ENCODE data around the gene GPR107. TPM values are rescaled to one million over a fixed set of nuclear protein-coding genes. Genes with fewer than 3 reads are reported as not detected.

GPR107 gene
- total RNA-seq, 2 experiments from 2014 or later = 10.4 to 24.3 TPM

DNA sequence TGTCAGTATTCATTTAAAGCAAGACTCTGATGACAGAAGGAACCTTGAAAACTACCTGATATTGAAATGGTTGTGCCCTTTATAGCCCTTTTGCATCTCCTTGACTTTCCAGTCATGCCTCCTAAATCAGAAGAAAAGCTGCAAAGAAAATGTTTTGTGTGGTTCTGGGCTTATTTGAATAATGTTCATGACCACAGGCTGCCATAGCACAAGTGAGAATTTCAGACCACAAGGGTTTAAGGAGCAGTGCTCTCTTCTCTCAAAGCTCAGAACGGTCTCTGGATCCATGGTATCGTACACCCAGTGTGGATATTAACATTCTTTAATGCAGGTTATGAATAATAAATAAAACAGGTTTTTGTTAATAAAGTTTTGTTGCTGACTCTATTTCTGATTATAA is 54.2 kb downstream of the GPR107 start:
- Histone ChIP-seq H4K20me1 (ENCODE audit: insufficient read depth, low read length) (no peaks in the 10 kb centered on the region), H3K9me2 (ENCODE audit: insufficient read depth, low read length) (no peaks in the 10 kb centered on the region), H3K4me1 (ENCODE audit: insufficient read depth, low read length, poor library complexity, severe bottlenecking) (no peaks in the 10 kb centered on the region), H3K4me3 (ENCODE audit: low read depth, low read length, poor library complexity, severe bottlenecking) (no peak overlapping the region), H2AFZ (ENCODE audit: low read length) (no peak overlapping the region), H3K27ac (ENCODE audit: low read depth, low read length, poor library complexity, severe bottlenecking) (no peak overlapping the region), H3K9me3 (ENCODE audit: low read length) (no peaks in the 10 kb centered on the region), H3K79me2 (ENCODE audit: insufficient read depth, low read depth, low read length) (no peaks in the 10 kb centered on the region), H3K36me3 (ENCODE audit: insufficient read depth, low read length) (peaks cover 54% of the 10 kb centered on the region), H3K4me2 (ENCODE audit: low read length) (no peak overlapping the region)
- intact Hi-C loops (cut with micrococcal nuclease; ENCODE audit: unreplicated experiment) = loop anchor here (1.0 to 2.0 kb wide), 2 partner anchors 128 to 235 kb away; no protein-coding TSS in a partner anchor
- BruUV-seq (replicated peaks) = no TSS peak
- TF ChIP-seq, protein P1, sequence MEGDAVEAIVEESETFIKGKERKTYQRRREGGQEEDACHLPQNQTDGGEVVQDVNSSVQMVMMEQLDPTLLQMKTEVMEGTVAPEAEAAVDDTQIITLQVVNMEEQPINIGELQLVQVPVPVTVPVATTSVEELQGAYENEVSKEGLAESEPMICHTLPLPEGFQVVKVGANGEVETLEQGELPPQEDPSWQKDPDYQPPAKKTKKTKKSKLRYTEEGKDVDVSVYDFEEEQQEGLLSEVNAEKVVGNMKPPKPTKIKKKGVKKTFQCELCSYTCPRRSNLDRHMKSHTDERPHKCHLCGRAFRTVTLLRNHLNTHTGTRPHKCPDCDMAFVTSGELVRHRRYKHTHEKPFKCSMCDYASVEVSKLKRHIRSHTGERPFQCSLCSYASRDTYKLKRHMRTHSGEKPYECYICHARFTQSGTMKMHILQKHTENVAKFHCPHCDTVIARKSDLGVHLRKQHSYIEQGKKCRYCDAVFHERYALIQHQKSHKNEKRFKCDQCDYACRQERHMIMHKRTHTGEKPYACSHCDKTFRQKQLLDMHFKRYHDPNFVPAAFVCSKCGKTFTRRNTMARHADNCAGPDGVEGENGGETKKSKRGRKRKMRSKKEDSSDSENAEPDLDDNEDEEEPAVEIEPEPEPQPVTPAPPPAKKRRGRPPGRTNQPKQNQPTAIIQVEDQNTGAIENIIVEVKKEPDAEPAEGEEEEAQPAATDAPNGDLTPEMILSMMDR (conservative IDR thresholded peaks at IDR 0.05; ENCODE audit: low read length) = no peak
- no peak for TF ChIP-seq EZH2phosphoT487 (IDR thresholded peaks at IDR 0.05; ENCODE audit: borderline replicate concordance, low read depth, low read length)
- ChIA-PET CTCF (ENCODE audit: unreplicated experiment) (interaction anchor here (1.8 kb wide), 1 partner anchor 132 kb away, joined by 5 read pairs; no protein-coding TSS in a partner anchor), POLR2A (no interaction called here)
- DNase-seq (ENCODE audit: low spot score) = no peak

DNA sequence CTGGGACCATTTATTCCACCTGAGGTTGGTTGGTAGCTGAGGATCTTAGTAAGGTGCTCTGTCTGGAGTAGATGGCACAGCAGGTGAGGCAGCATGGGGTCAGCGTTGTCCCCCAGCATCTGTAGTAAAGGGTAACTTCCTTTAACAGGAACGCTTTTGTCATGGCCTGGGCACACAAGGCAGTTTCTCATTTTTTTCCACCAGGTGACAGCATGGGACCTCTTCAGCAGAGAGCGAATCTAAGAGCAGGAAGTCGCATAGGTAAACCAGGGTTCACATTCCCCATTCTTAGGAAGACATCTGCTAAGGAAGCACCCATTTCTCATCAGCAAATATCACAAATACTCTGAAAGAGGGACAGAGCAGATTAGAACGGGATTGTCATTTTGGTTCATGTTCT is 56.5 kb downstream of the GPR107 start:
- no TSS peak for BruUV-seq (replicated peaks)
- no peak for DNase-seq (ENCODE audit: low spot score)
- TF ChIP-seq, protein P1 (conservative IDR thresholded peaks at IDR 0.05; ENCODE audit: low read length) = no peak; the same call in 1 of the 2 replicates
- no peak for TF ChIP-seq EZH2phosphoT487 (IDR thresholded peaks at IDR 0.05; ENCODE audit: borderline replicate concordance, low read depth, low read length)
- Histone ChIP-seq H3K4me1 (ENCODE audit: insufficient read depth, low read length, poor library complexity, severe bottlenecking) (no peaks in the 10 kb centered on the region), H4K20me1 (ENCODE audit: insufficient read depth, low read length) (no peaks in the 10 kb centered on the region), H2AFZ (ENCODE audit: low read length) (no peak overlapping the region), H3K27ac (ENCODE audit: low read depth, low read length, poor library complexity, severe bottlenecking) (no peak overlapping the region), H3K36me3 (ENCODE audit: insufficient read depth, low read length) (peaks cover 35% of the 10 kb centered on the region), H3K4me3 (ENCODE audit: low read depth, low read length, poor library complexity, severe bottlenecking) (no peak overlapping the region), H3K9me3 (ENCODE audit: low read length) (no peaks in the 10 kb centered on the region), H3K79me2 (ENCODE audit: insufficient read depth, low read depth, low read length) (no peaks in the 10 kb centered on the region), H3K9me2 (ENCODE audit: insufficient read depth, low read length) (no peaks in the 10 kb centered on the region), H3K4me2 (ENCODE audit: low read length) (no peak overlapping the region)
- ChIA-PET CTCF (ENCODE audit: unreplicated experiment) (no interaction called here), POLR2A (interaction anchor here (0.7 kb wide), 1 partner anchor 309 kb away, joined by 4 read pairs; no protein-coding TSS in a partner anchor)
- intact Hi-C loops (cut with micrococcal nuclease; ENCODE audit: unreplicated experiment) = no loop called here

DNA sequence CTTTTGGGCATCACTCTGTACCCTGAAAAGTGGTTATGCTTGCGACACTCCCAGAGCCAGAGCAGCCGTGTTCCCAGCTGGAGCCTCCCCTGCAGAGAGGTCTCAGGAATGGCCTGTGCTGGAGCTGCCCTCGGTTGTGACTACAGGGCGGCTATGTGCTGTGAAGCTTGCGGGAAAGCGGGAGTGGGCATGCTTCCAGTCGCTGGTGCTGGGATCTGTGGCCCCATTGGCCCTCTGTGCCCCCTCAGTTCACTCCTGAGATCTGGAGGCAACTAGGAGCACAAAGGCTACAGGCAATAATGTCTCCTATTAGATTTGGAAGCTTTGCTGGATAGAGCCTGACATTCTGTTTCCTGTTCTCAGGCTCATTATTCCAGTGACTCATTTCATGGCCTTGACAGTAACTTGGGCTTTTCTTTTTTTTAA is 56.9 kb downstream of the GPR107 start:
- Histone ChIP-seq H3K4me1 (ENCODE audit: insufficient read depth, low read length, poor library complexity, severe bottlenecking) (no peaks in the 10 kb centered on the region), H3K9me3 (ENCODE audit: low read length) (no peaks in the 10 kb centered on the region), H3K36me3 (ENCODE audit: insufficient read depth, low read length) (peaks cover 32% of the 10 kb centered on the region), H4K20me1 (ENCODE audit: insufficient read depth, low read length) (no peaks in the 10 kb centered on the region), H2AFZ (ENCODE audit: low read length) (no peak overlapping the region), H3K9me2 (ENCODE audit: insufficient read depth, low read length) (no peaks in the 10 kb centered on the region), H3K4me2 (ENCODE audit: low read length) (no peak overlapping the region), H3K79me2 (ENCODE audit: insufficient read depth, low read depth, low read length) (no peaks in the 10 kb centered on the region), H3K27ac (ENCODE audit: low read depth, low read length, poor library complexity, severe bottlenecking) (no peak overlapping the region), H3K4me3 (ENCODE audit: low read depth, low read length, poor library complexity, severe bottlenecking) (no peak overlapping the region)
- no TSS peak for BruUV-seq (replicated peaks)
- TF ChIP-seq, protein P1 (conservative IDR thresholded peaks at IDR 0.05; ENCODE audit: low read length) = no peak
- no peak for TF ChIP-seq EZH2phosphoT487 (IDR thresholded peaks at IDR 0.05; ENCODE audit: borderline replicate concordance, low read depth, low read length)
- POLR2A ChIA-PET = no interaction called here
- intact Hi-C loops (cut with micrococcal nuclease; ENCODE audit: unreplicated experiment) = no loop called here
- no peak for DNase-seq (ENCODE audit: low spot score)
- CTCF ChIA-PET (ENCODE audit: unreplicated experiment) = no interaction called here
